ENCODE data around the gene PDE10A.
A peak's percentile ranks its signal among the peaks of the same experiment; 100 is the strongest.

Gene PDE10A

GRCh38 chr6:165662749-165663376, at the start of gene PDE10A:
PDE10A (minus strand) TSS chr6:165663241; CDS start chr6:165662811, 430 bp downstream.
- peak; percentile 72 for DNase-seq

GRCh38 chr6:165708985-165709576, 46.0 kb upstream of the PDE10A start:
- no peak for DNase-seq

GRCh38 chr6:165707067-165707853, 44.2 kb upstream of the PDE10A start:
- no peak for DNase-seq

- DNase-seq = no peak
Measured at GRCh38 chr6:165705941-165706340, 42.9 kb upstream of the PDE10A start.

- no peak for DNase-seq
Measured at GRCh38 chr6:165704045-165704748, 41.2 kb upstream of the PDE10A start.

- DNase-seq = no peak
Measured at GRCh38 chr6:165702669-165703068, 39.6 kb upstream of the PDE10A start.

GRCh38 chr6:165701564-165702354, 38.7 kb upstream of the PDE10A start:
- DNase-seq = peak; percentile 28

- DNase-seq = no peak
Measured at GRCh38 chr6:165701005-165701404, 38.0 kb upstream of the PDE10A start.

GRCh38 chr6:165698868-165699267, 35.8 kb upstream of the PDE10A start:
- no peak for DNase-seq

- DNase-seq = no peak
Measured at GRCh38 chr6:165697171-165697570, 34.1 kb upstream of the PDE10A start.

GRCh38 chr6:165695722-165696515, 32.9 kb upstream of the PDE10A start:
- DNase-seq = no peak

- DNase-seq = no peak
Measured at GRCh38 chr6:165694296-165694695, 31.3 kb upstream of the PDE10A start.

GRCh38 chr6:165692106-165692653, 29.1 kb upstream of the PDE10A start:
- no peak for DNase-seq

GRCh38 chr6:165689699-165690098, 26.7 kb upstream of the PDE10A start:
- no peak for DNase-seq

GRCh38 chr6:165686596-165687365, 23.7 kb upstream of the PDE10A start:
- no peak for DNase-seq

- no peak for DNase-seq
Measured at GRCh38 chr6:165685302-165685701, 22.3 kb upstream of the PDE10A start.

GRCh38 chr6:165684333-165684732, 21.3 kb upstream of the PDE10A start:
- DNase-seq = no peak

- DNase-seq = no peak
Measured at GRCh38 chr6:165680975-165681374, 17.9 kb upstream of the PDE10A start.

- no peak for DNase-seq
Measured at GRCh38 chr6:165679326-165679725, 16.3 kb upstream of the PDE10A start.

- DNase-seq = no peak
Measured at GRCh38 chr6:165678904-165679303, 15.9 kb upstream of the PDE10A start.

- DNase-seq = no peak
Measured at GRCh38 chr6:165678429-165678828, 15.4 kb upstream of the PDE10A start.
